EL (cell line): ENCODE results near the gene MAGEC2.

Experiments used
- DNase-seq: peaks from one replicate; pipeline ENCODE4 v3.0.0-alpha.2; 2016

Gene MAGEC2

GRCh38 chrX:142204522-142205433 lies at the start of gene MAGEC2:
Gene MAGEC2 (minus strand): TSS chrX:142205290. CDS start chrX:142203987, 1,303 bp downstream.
- DNase-seq: no peak

- DNase-seq: peak; percentile 56
Measured at GRCh38 chrX:142251680-142252079, 46.6 kb upstream of the MAGEC2 start.

GRCh38 chrX:142251202-142251601 lies 46.1 kb upstream of the MAGEC2 start:
- DNase-seq: no peak

- no peak for DNase-seq
Measured at GRCh38 chrX:142250502-142250901, 45.4 kb upstream of the MAGEC2 start.

- no peak for DNase-seq
Measured at GRCh38 chrX:142249721-142250120, 44.6 kb upstream of the MAGEC2 start.

GRCh38 chrX:142244568-142244967 lies 39.5 kb upstream of the MAGEC2 start:
- no peak for DNase-seq

GRCh38 chrX:142238536-142238935 lies 33.4 kb upstream of the MAGEC2 start:
- no peak for DNase-seq

GRCh38 chrX:142233400-142233799 lies 28.3 kb upstream of the MAGEC2 start:
- no peak for DNase-seq

GRCh38 chrX:142214081-142214480 lies 9.0 kb upstream of the MAGEC2 start:
- DNase-seq: no peak

GRCh38 chrX:142201113-142201512 lies 4.0 kb downstream of the MAGEC2 start:
- no peak for DNase-seq

- no peak for DNase-seq
Measured at GRCh38 chrX:142186103-142186502, 19.0 kb downstream of the MAGEC2 start.

GRCh38 chrX:142184756-142185602 lies 20.1 kb downstream of the MAGEC2 start:
- no peak for DNase-seq

- DNase-seq: no peak
Measured at GRCh38 chrX:142156567-142156966, 48.5 kb downstream of the MAGEC2 start.
